ENCODE data around the gene BANP.
"Not testable (repeated sequence)": the region's sequence is repeated elsewhere in the genome, so short reads cannot be mapped to it uniquely, and the experiment has no call there.

DNA sequence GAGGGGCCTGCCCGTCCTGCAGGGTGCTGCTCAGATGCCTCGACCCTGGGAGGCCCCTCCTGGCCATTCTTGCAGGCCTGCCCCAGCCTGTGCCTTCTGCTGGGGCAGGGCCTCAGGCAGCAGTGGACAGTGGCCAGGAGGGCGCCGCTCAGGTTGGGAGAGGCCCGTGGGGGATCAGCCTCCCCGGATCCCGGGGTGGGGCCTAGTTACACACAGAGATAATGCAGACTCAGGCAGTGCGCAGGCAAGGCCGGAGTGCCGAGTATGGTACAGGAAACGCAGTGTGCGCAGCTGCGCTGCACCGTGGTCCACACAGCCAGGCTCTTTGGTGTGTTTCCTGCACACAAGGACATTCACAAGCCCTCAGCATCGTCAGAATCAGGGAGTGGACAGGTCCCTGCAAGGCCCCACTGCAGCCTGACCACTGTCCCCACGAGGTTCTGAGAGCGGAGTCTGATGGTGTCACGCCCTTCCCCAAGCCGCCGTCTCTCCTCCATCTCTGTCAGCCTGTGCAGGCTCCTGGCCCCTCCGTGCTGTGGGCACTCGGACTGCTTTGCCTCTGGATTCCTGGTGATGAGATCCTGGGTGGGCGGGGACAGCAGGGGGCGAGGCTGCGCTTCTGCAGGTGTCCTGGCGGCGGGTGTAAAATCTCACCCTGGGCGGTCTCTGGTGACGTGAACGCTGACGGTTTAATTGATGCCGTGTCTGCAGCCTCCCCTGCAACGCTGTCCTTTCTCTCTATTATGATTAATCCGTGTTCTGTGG is 141.7 kb downstream of the BANP start:
- TF ChIP-seq, protein P1, sequence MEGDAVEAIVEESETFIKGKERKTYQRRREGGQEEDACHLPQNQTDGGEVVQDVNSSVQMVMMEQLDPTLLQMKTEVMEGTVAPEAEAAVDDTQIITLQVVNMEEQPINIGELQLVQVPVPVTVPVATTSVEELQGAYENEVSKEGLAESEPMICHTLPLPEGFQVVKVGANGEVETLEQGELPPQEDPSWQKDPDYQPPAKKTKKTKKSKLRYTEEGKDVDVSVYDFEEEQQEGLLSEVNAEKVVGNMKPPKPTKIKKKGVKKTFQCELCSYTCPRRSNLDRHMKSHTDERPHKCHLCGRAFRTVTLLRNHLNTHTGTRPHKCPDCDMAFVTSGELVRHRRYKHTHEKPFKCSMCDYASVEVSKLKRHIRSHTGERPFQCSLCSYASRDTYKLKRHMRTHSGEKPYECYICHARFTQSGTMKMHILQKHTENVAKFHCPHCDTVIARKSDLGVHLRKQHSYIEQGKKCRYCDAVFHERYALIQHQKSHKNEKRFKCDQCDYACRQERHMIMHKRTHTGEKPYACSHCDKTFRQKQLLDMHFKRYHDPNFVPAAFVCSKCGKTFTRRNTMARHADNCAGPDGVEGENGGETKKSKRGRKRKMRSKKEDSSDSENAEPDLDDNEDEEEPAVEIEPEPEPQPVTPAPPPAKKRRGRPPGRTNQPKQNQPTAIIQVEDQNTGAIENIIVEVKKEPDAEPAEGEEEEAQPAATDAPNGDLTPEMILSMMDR (IDR thresholded peaks at IDR 0.05), result not testable (repeated sequence)
- TF ChIP-seq POLR2A (IDR thresholded peaks at IDR 0.05); POLR2AphosphoS5 (IDR thresholded peaks at IDR 0.05; ENCODE audit: insufficient read depth in 1 of 2, low read depth in 1 of 2): not testable (repeated sequence)
